CD14-positive monocyte (primary cell): ENCODE measurements around the gene MRGPRD. TPM values are rescaled to one million over a fixed set of nuclear protein-coding genes. Genes with fewer than 3 reads are reported as not detected.

Experiments
- DNase-seq, 3 donors: peaks; one replicate each; pipeline ENCODE4 v3.0.0-alpha.2; 2011 to 2022
- H2AFZ ChIP-seq: 2 replicates; pipeline ENCODE4 v1.6.0; 2012; ENCODE audit warnings: mild to moderate bottlenecking, low read depth, low read length, inconsistent platforms; ENCODE audit not compliant: insufficient read depth, poor library complexity, severe bottlenecking
- H3K27ac ChIP-seq, 2 donors: 1 replicate in 1 of 2; 2 replicates in 1 of 2; pipeline ENCODE4 v1.5.1; 2012 to 2013; ENCODE audit warnings: low read length in 2 of 2, control low read depth in 1 of 2, inconsistent platforms in 1 of 2, low read depth in 1 of 2, mild to moderate bottlenecking in 1 of 2
- H3K27me3 ChIP-seq, 2 donors: one replicate each; pipeline versions ENCODE4 v1.6.0 to v1.6.1; 2011 to 2013; ENCODE audit warnings: low read length in 2 of 2; ENCODE audit not compliant: control insufficient read depth in 2 of 2, insufficient read depth in 2 of 2
- H3K36me3 ChIP-seq, 2 donors: replicated peaks in 1 of 2; 1 replicate in 1 of 2; 2 replicates in 1 of 2; pipeline versions ENCODE4 v1.5.1 to v1.6.1; 2012 to 2013; ENCODE audit warnings: low read length in 2 of 2, control low read depth in 1 of 2, inconsistent platforms in 1 of 2, mild to moderate bottlenecking in 1 of 2; ENCODE audit not compliant: insufficient read depth in 2 of 2, control insufficient read depth in 1 of 2
- H3K4me1 ChIP-seq, 2 donors: 1 replicate in 1 of 2; 2 replicates in 1 of 2; pipeline versions ENCODE4 v1.5.1 to v1.6.1; 2012 to 2013; ENCODE audit warnings: low read length in 2 of 2, control low read depth in 1 of 2, inconsistent platforms in 1 of 2, mild to moderate bottlenecking in 1 of 2, moderate library complexity in 1 of 2; ENCODE audit not compliant: insufficient read depth in 2 of 2, control insufficient read depth in 1 of 2
- H3K4me2 ChIP-seq: replicated peaks from 2 replicates; pipeline ENCODE3; 2012; ENCODE audit warnings: low read length, moderate library complexity, mild to moderate bottlenecking; ENCODE audit not compliant: poor library complexity, severe bottlenecking; ENCODE audit errors: extremely low read depth
- H3K4me3 ChIP-seq, 3 experiments: fragments of 200-600 bp in 1 of 3; sonication (generic) in 1 of 3; replicated peaks in 1 of 3; 1 replicate in 2 of 3; 2 replicates in 1 of 3; pipeline ENCODE4 v1.5.1; 2011 to 2013; ENCODE audit warnings: low read length in 3 of 3, mild to moderate bottlenecking in 3 of 3, control low read depth in 2 of 3, low read depth in 2 of 3, inconsistent platforms in 1 of 3, moderate library complexity in 1 of 3
- H3K79me2 ChIP-seq: 2 replicates; pipeline ENCODE4 v1.6.0; 2012; ENCODE audit warnings: mild to moderate bottlenecking, control low read depth, inconsistent platforms, low read length, moderate library complexity; ENCODE audit not compliant: insufficient read depth
- H3K9ac ChIP-seq: 2 replicates; pipeline ENCODE4 v1.6.0; 2017; ENCODE audit warnings: low read length, mild to moderate bottlenecking; ENCODE audit not compliant: insufficient read depth, poor library complexity, severe bottlenecking
- H3K9me3 ChIP-seq, 2 donors: replicated peaks in 1 of 2; 1 replicate in 1 of 2; 2 replicates in 1 of 2; pipeline versions ENCODE4 v1.5.1 to v1.6.1; 2012 to 2013; ENCODE audit warnings: low read length in 2 of 2, control low read depth in 1 of 2; ENCODE audit not compliant: control insufficient read depth in 1 of 2, insufficient read depth in 1 of 2
- H4K20me1 ChIP-seq: 2 replicates; pipeline ENCODE4 v1.6.0; 2012; ENCODE audit warnings: mild to moderate bottlenecking, low read length, control low read depth, moderate library complexity; ENCODE audit not compliant: insufficient read depth
- H3K27ac Mint-ChIP-seq, 7 donors: one replicate each; pipeline ENCODE4 v1.8.0; 2020; ENCODE audit warnings: mild to moderate bottlenecking in 7 of 7, mixed read lengths in 7 of 7, moderate library complexity in 6 of 7, inconsistent platforms in 2 of 7
- H3K27me3 Mint-ChIP-seq, 3 donors: one replicate each; pipeline ENCODE4 v1.8.0; 2021 to 2022; ENCODE audit warnings: low read depth in 3 of 3, mild to moderate bottlenecking in 3 of 3, mixed read lengths in 3 of 3, moderate library complexity in 3 of 3, inconsistent platforms in 1 of 3
- H3K36me3 Mint-ChIP-seq, 2 donors: one replicate each; pipeline ENCODE4 v1.8.0; 2020; ENCODE audit warnings: mixed read lengths in 2 of 2, inconsistent platforms in 1 of 2, mild to moderate bottlenecking in 1 of 2
- H3K4me1 Mint-ChIP-seq: one replicate; pipeline ENCODE4 v1.8.0; 2020; ENCODE audit warnings: mild to moderate bottlenecking, mixed read lengths
- H3K4me3 Mint-ChIP-seq, 2 donors: one replicate each; pipeline ENCODE4 v1.8.0; 2020; ENCODE audit warnings: mild to moderate bottlenecking in 2 of 2, mixed read lengths in 2 of 2, moderate library complexity in 1 of 2
- H3K9me3 Mint-ChIP-seq, 7 donors: one replicate each; pipeline ENCODE4 v1.8.0; 2020 to 2022; ENCODE audit warnings: mixed read lengths in 7 of 7, mild to moderate bottlenecking in 6 of 7, moderate library complexity in 6 of 7, inconsistent platforms in 2 of 7
- CTCF ChIP-seq: fragments of 200-600 bp; IDR thresholded peaks from one replicate; pipeline ENCODE4 v1.8.0; 2022; ENCODE audit warnings: antibody characterized with exemption, mild to moderate bottlenecking
- WGBS: methylation state at CpG from one replicate; pipeline ENCODE4 v1.1.5; 2013; ENCODE audit warnings: missing lambda C conversion rate; ENCODE audit not compliant: insufficient coverage; 5-methylcytosine and 5-hydroxymethylcytosine counted together
- intact Hi-C, 2 donors: fragments of 100-400 bp; cut with micrococcal nuclease; formaldehyde crosslinking; loops; one replicate each; pipeline versions ENCODE4 v1.15.0 to v1.15.1; 2023
- polyA plus RNA-seq, 3 donors: library from polyadenylated mRNA; depleted of rRNA in 1 of 3; unstranded in 2 of 3; stranded (reverse) in 1 of 3; fragments of 300-500 nt in 2 of 3; fragments of >200 nt in 1 of 3; fragmentation: Illumina TruSeq in 2 of 3; gene quantifications; 1 replicate in 2 of 3; 2 replicates in 1 of 3; pipeline ENCODE4 v1.2.3, GENCODE V29; 2012 to 2021

MRGPRD gene
- polyA plus RNA-seq, 3 donors: not detected

- H3K4me1 Mint-ChIP-seq: peaks cover 4% of the 10 kb centered on the region
- Histone ChIP-seq H3K36me3 (peaks cover 76 to 100% of the 10 kb centered on the region in 2 donors), H4K20me1 (no peaks in the 10 kb centered on the region), H2AFZ (no peak overlapping the region), H3K4me1 (no peaks in the 10 kb centered on the region), H3K27ac (no peak overlapping the region), H3K9ac (no peak overlapping the region), H3K79me2 (no peaks in the 10 kb centered on the region), H3K4me3 (no peak overlapping the region), H3K27me3 (no peaks in the 10 kb centered on the region), H3K4me2 (no peak overlapping the region), H3K9me3 (no peaks in the 10 kb centered on the region)
- no peaks in the 10 kb centered on the region for H3K9me3 Mint-ChIP-seq
- no peak for DNase-seq
- 98% methylated on average over 14 of the region's 15 CpGs for WGBS
- H3K36me3 Mint-ChIP-seq: peaks cover 74 to 95% of the 10 kb centered on the region in 2 donors
- intact Hi-C loops: no loop called here
- no peaks in the 10 kb centered on the region for H3K27me3 Mint-ChIP-seq
- no peak for TF ChIP-seq CTCF
- H3K4me3 Mint-ChIP-seq: no peak overlapping the region
- no peak overlapping the region for H3K27ac Mint-ChIP-seq
These were observed 45.7 kb downstream of the MRGPRD start for GRCh38 chr11:68935066-68935465.

- DNase-seq: no peak
These were observed 46.1 kb downstream of the MRGPRD start for GRCh38 chr11:68934666-68935065.

More at GRCh38 chr11:68934666-68935065, 46.1 kb downstream of the MRGPRD start:
- peaks cover 78 to 96% of the 10 kb centered on the region in 2 donors for H3K36me3 Mint-ChIP-seq
- Histone ChIP-seq H3K4me3 (no peak overlapping the region), H3K4me2 (no peak overlapping the region), H3K27ac (no peak overlapping the region), H3K9ac (no peak overlapping the region), H2AFZ (no peak overlapping the region), H3K79me2 (no peaks in the 10 kb centered on the region), H3K4me1 (peaks cover 0 to under 1% of the 10 kb centered on the region in 2 donors), H3K27me3 (no peaks in the 10 kb centered on the region), H3K9me3 (no peaks in the 10 kb centered on the region), H3K36me3 (peaks cover 77 to 100% of the 10 kb centered on the region in 2 donors), H4K20me1 (no peaks in the 10 kb centered on the region)
- 100% methylated on average over 13 of the region's 13 CpGs for WGBS
- H3K27ac Mint-ChIP-seq: peak overlapping the region in 1 of 7 donors; percentile 37
- H3K4me1 Mint-ChIP-seq: peaks cover 6% of the 10 kb centered on the region
- no peak overlapping the region for H3K4me3 Mint-ChIP-seq
- intact Hi-C loops: no loop called here
- no peaks in the 10 kb centered on the region for H3K27me3 Mint-ChIP-seq
- TF ChIP-seq CTCF: no peak
- no peaks in the 10 kb centered on the region for H3K9me3 Mint-ChIP-seq
